HG03439 (cell line): Measurements from ENCODE around the gene ARHGAP11A.

Experiments
- ATAC-seq: cut with Tn5 transposase; IDR thresholded peaks from one replicate; pipeline ENCODE4 v1.9.1; 2021; ENCODE audit warnings: mild to moderate bottlenecking, moderate library complexity; ENCODE audit not compliant: unreplicated experiment

The ARHGAP11A gene

GRCh38 chr15:32652178-32652577 lies 36.9 kb downstream of the ARHGAP11A start:
- no peak for ATAC-seq

GRCh38 chr15:32656091-32656490 lies 40.8 kb downstream of the ARHGAP11A start:
- ATAC-seq, result no peak

- ATAC-seq, result no peak
These were observed 41.2 kb downstream of the ARHGAP11A start for GRCh38 chr15:32656496-32656895.

GRCh38 chr15:32657198-32657883 lies 42.0 kb downstream of the ARHGAP11A start:
- no peak for ATAC-seq

- no peak for ATAC-seq
These were observed 42.6 kb downstream of the ARHGAP11A start for GRCh38 chr15:32657941-32658340.

GRCh38 chr15:32659340-32660155 lies 44.2 kb downstream of the ARHGAP11A start:
- ATAC-seq, result no peak

- ATAC-seq, result no peak
These were observed 48.4 kb downstream of the ARHGAP11A start for GRCh38 chr15:32663671-32664070.

GRCh38 chr15:32664796-32665195 lies 49.5 kb downstream of the ARHGAP11A start:
- ATAC-seq, result no peak

GRCh38 chr15:32667321-32667720 lies 52.0 kb downstream of the ARHGAP11A start:
- ATAC-seq, result no peak

- no peak for ATAC-seq
These were observed 53.6 kb downstream of the ARHGAP11A start for GRCh38 chr15:32668942-32669341.

GRCh38 chr15:32669896-32670611 lies 54.8 kb downstream of the ARHGAP11A start:
- ATAC-seq, result no peak

- ATAC-seq, result no peak
These were observed 55.3 kb downstream of the ARHGAP11A start for GRCh38 chr15:32670623-32671022.

GRCh38 chr15:32671339-32672325 lies 56.3 kb downstream of the ARHGAP11A start:
- no peak for ATAC-seq

- no peak for ATAC-seq
These were observed 59.4 kb downstream of the ARHGAP11A start for GRCh38 chr15:32674681-32675080.

- no peak for ATAC-seq
These were observed 60.2 kb downstream of the ARHGAP11A start for GRCh38 chr15:32675466-32675865.

- ATAC-seq, result no peak
These were observed 60.9 kb downstream of the ARHGAP11A start for GRCh38 chr15:32676169-32676568.

GRCh38 chr15:32677238-32677750 lies 62.0 kb downstream of the ARHGAP11A start:
- ATAC-seq, result no peak

GRCh38 chr15:32679298-32679690 lies 64.0 kb downstream of the ARHGAP11A start:
- ATAC-seq, result no peak

- no peak for ATAC-seq
These were observed 67.3 kb downstream of the ARHGAP11A start for GRCh38 chr15:32682569-32682968.

- no peak for ATAC-seq
These were observed 67.8 kb downstream of the ARHGAP11A start for GRCh38 chr15:32682977-32683630.
